ENCODE measurements around the gene TCF4. TPM values are rescaled to one million over a fixed set of nuclear protein-coding genes. Genes with fewer than 3 reads are reported as not detected.

TCF4 gene
- total RNA-seq, 4 donors from 2014 or later, result 60.9 to 98.4 (median 83.4) TPM

GRCh38 chr18:55479656-55480420, 108.2 kb downstream of the TCF4 start:
- no peak overlapping the region for H3K4me3 ChIP-seq (ENCODE audit: low read depth, poor library complexity, severe bottlenecking)
- intact Hi-C loops (cut with DNase I; ENCODE audit: low total_unique reads), result loop anchor here (5.0 kb wide), 1 partner anchor 1512 kb away; no protein-coding TSS in a partner anchor
- TF ChIP-seq POLR2A (IDR thresholded peaks at IDR 0.05) (no peak), CTCF (IDR thresholded peaks at IDR 0.05) (no peak)
- DNase-seq (ENCODE audit: low spot score in 2 of 2), result no peak
- WGBS, 2 donors, result 57 to 60% methylated on average over 9 of the region's 9 CpGs

DNA sequence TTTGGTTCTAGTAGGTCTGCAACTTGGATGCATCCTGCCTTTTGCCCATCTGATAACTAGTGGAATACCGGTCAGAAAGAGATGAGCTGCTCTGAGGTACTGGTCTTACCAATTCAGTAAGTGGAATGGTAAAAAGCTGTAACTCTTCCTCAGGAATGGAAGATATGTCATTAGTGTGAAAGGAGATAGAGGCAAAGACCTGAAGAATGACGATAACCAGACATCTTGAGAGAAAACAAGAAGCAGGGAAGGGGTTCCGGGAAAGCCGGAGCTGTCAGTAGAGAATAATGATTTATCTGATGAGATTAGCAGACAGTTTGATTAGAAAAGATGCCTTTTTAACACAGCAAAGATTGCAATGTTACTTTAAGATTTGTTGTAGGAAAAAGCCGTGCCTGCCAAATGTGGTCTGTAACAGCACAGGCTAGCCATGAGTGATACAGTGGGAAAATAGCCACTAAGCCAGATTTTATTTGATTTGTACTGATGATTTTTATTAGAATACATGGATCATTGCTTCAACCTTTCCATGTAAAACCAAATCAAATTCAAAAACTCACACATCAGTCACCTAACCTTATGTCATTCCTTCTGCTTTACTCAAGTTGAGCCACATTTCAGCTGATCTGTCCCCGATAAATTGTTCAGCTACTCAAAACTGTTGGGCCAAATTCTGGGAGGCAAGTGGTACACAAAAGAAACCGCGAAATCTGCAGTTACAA, 110.0 kb downstream of the TCF4 start:
- intact Hi-C loops (cut with DNase I; ENCODE audit: low total_unique reads), result loop anchor here (5.0 kb wide), 1 partner anchor 1514 kb away; no protein-coding TSS in a partner anchor

DNA sequence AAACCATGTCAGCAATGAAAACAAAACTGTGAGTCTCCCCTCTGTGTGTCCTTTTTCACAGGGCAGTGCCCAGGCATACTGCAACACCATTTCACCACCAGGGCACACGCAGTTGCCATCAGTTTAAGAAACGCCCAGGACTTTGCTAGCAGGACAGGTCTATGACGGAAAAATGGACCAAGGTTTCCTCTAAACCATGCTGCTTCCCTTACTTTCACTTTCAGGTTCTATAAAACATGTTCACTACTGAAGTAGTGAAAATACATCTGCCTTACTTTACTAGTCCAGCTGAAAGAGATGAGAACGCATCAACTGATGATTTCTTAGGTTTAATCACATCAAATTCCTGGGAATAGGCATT, 110.5 kb downstream of the TCF4 start:
- DNase-seq (ENCODE audit: low spot score in 2 of 2), result no peak

More for the DNA sequence above, 110.0 kb downstream of the TCF4 start:
- peak overlapping the region; percentile 13 for H3K4me3 ChIP-seq (ENCODE audit: low read depth, poor library complexity, severe bottlenecking)
- TF ChIP-seq CTCF (IDR thresholded peaks at IDR 0.05), result no peak
- no peak for TF ChIP-seq POLR2A (IDR thresholded peaks at IDR 0.05)
- WGBS, 2 donors, result 24% methylated on average over 8 of the region's 8 CpGs
- DNase-seq (ENCODE audit: low spot score in 2 of 2), result no peak

DNA sequence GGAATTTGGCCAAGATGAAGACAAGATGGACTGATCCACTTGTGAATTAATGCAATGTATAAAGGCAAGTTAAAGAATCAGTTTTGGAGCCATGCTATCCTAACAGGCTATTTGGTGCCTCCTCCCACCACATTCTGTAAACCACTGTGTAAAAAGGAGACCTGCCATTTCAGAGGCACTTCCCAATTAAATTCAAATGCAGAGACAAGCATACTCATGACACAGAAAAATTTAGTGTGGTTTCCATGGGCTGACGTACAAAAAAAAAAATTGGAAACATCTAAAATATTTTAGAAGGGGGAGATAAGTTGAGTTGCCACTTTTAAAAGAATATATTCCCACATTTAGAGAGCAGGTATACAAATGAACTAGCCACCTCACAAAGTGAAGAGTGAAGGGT, 112.1 kb downstream of the TCF4 start:
- no peak for DNase-seq (ENCODE audit: low spot score in 2 of 2)
- intact Hi-C loops (cut with DNase I; ENCODE audit: low total_unique reads), result loop anchor here (5.0 kb wide), 1 partner anchor 1516 kb away; no protein-coding TSS in a partner anchor
- no peak overlapping the region for H3K4me3 ChIP-seq (ENCODE audit: low read depth, poor library complexity, severe bottlenecking)
- TF ChIP-seq POLR2A (IDR thresholded peaks at IDR 0.05) (no peak), CTCF (IDR thresholded peaks at IDR 0.05) (no peak)
- WGBS, 2 donors, result 65 to 87% methylated on average over 1 of the region's 1 CpG

More for the DNA sequence above, 110.5 kb downstream of the TCF4 start:
- TF ChIP-seq CTCF (IDR thresholded peaks at IDR 0.05) (no peak), POLR2A (IDR thresholded peaks at IDR 0.05) (no peak)
- intact Hi-C loops (cut with DNase I; ENCODE audit: low total_unique reads), result loop anchor here (5.0 kb wide), 1 partner anchor 1515 kb away; no protein-coding TSS in a partner anchor
- H3K4me3 ChIP-seq (ENCODE audit: low read depth, poor library complexity, severe bottlenecking), result peak overlapping the region; percentile 13
- WGBS, 2 donors, result 1 to 8% methylated on average over 4 of the region's 4 CpGs

- no peak overlapping the region for H3K4me3 ChIP-seq (ENCODE audit: low read depth, poor library complexity, severe bottlenecking)
- WGBS, 2 donors, result 92 to 96% methylated on average over 5 of the region's 5 CpGs
- TF ChIP-seq CTCF (IDR thresholded peaks at IDR 0.05), result no peak
- no peak for DNase-seq (ENCODE audit: low spot score in 2 of 2)
- intact Hi-C loops (cut with DNase I; ENCODE audit: low total_unique reads), result loop anchor here (5.0 kb wide), 1 partner anchor 1517 kb away; no protein-coding TSS in a partner anchor
Observed at GRCh38 chr18:55475467-55475866, 112.5 kb downstream of the TCF4 start.
